Activated CD4-positive, alpha-beta T cell treated with anti-CD3 and anti-CD28 coated beads for 4 hours (primary cell): ENCODE data around the gene ZNF385C.

Experiments
- DNase-seq, 2 donors: peaks; one replicate each; pipeline ENCODE4 v3.0.0-alpha.2; 2020

The ZNF385C gene

DNA sequence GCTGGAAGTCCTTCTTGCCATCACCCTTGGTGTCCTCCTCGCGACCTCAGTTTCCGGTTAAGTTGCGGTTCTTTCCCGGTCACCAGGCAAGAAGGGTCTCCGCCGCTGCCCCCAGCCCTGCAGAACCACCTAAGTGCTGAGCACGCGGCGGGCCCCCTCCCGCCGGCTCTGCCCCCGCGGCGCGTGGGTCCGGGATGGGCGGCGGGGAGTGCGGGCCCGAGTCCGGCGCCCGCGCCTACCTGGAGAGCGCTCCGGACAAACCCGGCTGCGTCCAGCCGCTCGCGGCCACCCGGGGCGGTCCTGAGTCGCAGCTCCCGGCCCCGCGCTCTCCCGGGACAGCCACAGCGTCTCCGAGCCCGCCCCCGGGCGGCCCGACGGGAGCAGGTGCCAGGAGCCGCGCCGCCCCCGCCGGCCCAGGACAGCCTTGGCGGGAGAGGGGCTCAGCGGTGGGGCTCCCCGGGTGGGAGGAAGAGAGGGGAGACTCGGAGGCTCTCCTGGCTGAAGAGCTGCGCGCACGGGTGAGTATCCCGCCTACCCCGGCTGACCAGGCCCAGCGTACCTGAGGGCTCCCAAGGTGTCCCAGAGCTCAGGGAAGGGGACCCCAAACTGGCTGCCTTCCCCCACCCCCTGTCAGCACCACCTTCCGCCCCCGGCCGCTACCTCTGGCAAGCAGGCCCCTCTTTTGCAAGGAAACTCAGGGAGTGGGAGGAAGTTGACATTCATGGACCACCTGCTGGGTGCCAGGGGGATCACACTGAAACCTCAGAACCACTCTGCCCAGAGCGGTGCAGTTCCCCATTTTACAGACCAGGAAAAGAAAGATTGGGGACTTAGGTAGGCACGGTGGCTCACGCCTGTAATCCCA lies 25.7 kb downstream of the ZNF385C start:
- DNase-seq = no peak

- no peak for DNase-seq
These were observed 26.5 kb downstream of the ZNF385C start for GRCh38 chr17:42071810-42072209.

DNA sequence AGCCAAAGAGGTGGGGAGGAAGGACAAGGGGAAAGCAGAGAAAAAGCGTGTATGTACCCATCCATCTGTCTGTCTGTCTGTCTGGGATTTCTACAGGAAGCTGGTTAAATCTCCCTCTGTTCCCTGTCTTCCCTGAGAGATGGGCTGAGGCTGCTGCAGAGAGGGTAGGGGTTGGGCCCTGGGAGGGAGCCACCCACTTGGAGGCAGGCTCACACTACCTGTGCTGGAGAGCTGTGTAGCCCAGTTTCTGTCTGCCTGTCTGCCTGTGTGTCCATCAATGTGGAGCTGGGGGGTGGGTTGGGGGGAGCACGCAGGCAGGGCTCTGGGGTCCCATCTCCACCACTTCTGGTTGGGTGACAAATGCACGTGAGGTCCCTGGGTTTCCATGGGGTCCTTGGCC lies 29.3 kb downstream of the ZNF385C start:
- DNase-seq = no peak

DNA sequence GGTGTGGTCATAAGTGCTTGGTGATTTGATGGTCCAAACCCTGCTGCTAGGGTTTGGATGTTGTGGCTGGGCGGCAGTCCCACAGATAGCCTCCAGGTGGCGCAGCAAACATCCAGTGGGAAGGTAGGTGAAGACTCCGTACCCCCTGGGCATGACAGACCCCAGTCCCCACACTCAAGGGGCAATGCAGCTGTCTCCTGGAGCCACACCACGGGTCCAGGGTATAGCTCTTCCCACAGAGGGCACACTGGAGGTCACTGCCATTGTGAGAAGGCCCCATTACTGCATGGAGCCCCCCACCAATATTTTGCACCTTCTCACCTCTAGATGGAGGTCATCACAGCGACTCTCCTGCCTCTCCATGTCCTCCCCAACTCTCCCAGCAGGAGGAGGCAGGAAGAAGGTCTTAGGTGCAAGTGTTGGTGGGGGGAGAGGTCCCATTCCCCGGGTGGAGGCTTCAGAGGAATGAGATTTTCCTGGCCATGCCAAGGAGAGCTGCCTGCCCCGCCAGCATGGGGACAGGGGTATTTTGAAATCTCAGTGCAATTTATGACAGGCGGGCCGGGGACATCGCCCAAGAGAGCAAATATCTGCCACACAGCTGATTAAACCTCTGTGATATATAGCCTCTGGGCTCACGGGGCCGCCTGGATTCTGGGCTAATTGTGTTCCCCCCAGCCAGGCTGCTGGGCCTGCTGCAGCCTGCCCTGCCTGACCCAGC lies 30.7 kb downstream of the ZNF385C start:
- DNase-seq = peak; percentile 47 to 73

GRCh38 chr17:42065201-42065600 lies 33.1 kb downstream of the ZNF385C start:
- DNase-seq = no peak

DNA sequence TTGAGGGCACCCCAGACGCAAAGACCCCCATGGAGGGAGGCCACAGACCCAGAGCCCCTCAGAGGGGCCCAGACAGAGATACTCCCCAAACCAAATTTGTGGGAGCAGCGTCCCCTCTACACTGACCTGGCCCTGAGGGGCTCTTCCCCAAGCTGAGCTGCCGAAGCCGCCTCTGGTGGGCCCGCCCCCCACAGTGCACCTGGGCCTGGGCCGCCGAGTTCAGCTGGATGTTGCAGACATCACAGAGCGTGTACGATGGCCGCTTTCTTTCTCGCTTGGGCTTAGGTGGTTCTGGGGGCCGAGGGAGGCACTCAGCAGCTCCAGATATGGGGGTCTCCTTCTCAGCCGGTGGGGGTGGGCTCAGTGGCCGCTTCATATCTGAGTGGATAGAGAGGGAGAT lies 35.6 kb downstream of the ZNF385C start:
- DNase-seq = no peak

GRCh38 chr17:42061646-42062487 lies 36.4 kb downstream of the ZNF385C start:
- no peak for DNase-seq

GRCh38 chr17:42060231-42060630 lies 38.0 kb downstream of the ZNF385C start:
- DNase-seq = no peak

GRCh38 chr17:42059815-42060214 lies 38.5 kb downstream of the ZNF385C start:
- no peak for DNase-seq

DNA sequence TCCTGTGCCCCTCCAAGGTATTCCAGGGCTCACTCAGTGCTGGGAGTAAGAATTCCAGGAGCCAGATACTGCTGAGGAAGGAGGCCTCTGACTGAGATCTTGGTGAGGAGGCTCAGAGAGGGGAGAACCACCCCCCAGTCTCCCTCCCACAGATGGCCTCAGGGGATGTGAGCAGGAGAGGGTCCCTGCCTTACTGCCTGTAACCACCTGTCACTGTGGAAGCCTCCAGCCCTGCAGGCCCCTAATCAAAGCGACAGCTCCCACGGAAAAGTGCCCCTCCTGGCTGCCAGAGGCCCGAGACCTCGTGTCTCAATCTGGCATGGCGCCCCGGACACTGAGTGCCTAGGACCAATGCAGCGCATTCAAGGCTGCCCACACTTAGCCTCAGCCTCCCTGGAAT lies 40.2 kb downstream of the ZNF385C start:
- DNase-seq = no peak

GRCh38 chr17:42056635-42057034 lies 41.6 kb downstream of the ZNF385C start:
- DNase-seq = no peak

DNA sequence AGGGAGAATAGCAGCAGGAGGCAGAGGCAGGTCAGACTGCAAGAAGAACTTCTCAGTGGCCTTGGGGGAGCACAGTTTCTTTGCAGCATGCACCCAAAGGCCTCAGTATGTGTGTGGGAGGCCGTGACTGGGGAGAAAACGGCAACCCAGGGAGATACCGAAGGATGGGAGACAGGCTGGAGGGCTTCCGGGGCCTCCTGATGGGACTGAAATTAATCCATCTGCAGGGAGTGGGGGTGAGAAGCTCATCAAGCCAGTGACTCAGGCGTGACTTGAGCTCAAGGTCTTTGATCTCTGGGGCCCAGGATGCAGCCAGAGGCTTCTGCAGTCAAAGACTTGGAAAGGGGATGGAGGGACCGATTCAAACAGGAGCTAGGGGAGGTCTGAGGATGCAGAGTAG lies 42.8 kb downstream of the ZNF385C start:
- no peak for DNase-seq

GRCh38 chr17:42055027-42055426 lies 43.2 kb downstream of the ZNF385C start:
- DNase-seq = no peak

GRCh38 chr17:42053731-42054500 lies 44.4 kb downstream of the ZNF385C start:
- no peak for DNase-seq

DNA sequence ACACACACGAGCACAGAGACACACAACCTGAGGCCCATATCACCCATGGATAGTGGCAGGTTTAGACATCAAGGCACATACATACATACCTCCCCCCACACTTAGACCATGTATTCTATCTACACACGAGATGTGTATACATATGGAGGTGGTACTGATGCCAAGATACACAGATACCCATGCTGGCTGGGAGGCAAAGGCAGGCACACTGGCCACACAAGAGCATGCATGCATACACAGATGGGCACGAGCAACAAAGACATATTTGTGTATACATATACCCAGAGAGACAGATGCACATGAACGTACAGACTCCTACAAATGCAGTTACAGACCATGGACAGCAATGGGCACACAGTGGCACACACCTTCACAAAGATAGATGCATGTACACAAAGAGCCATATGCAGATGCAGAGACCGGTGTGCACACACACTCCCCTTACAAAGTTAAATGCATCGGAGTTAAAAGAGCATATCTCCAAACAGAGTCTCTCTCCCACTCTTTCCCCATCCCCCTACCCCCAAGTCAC lies 45.9 kb downstream of the ZNF385C start:
- no peak for DNase-seq

GRCh38 chr17:42051645-42052044 lies 46.6 kb downstream of the ZNF385C start:
- no peak for DNase-seq

DNA sequence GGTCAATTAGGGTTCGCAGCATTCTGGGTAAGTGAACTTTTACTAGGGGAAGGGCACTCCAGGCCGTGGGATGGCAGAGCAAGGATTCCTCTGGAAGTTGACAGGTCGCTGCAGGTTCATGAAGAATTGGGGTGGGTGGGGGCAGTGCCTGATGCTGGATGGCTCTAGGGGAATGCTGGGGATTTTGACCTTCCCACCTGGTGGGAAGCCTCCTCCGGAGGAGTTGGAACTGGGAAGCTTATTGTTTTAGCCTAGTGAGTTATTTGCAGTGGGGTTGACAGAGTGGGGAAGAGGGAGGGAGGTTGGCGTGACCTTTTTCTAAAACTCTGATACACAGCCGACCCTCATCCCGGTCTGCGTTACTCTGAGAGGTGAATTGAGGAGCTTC lies 47.3 kb downstream of the ZNF385C start:
- DNase-seq = no peak

- DNase-seq = peak; percentile 30
These were observed 47.8 kb downstream of the ZNF385C start, which contains the start of gene C17orf113 for GRCh38 chr17:42050393-42051012. Gene C17orf113 (minus strand): TSS chr17:42050601. CDS start chr17:42043376, 7,225 bp downstream.

DNA sequence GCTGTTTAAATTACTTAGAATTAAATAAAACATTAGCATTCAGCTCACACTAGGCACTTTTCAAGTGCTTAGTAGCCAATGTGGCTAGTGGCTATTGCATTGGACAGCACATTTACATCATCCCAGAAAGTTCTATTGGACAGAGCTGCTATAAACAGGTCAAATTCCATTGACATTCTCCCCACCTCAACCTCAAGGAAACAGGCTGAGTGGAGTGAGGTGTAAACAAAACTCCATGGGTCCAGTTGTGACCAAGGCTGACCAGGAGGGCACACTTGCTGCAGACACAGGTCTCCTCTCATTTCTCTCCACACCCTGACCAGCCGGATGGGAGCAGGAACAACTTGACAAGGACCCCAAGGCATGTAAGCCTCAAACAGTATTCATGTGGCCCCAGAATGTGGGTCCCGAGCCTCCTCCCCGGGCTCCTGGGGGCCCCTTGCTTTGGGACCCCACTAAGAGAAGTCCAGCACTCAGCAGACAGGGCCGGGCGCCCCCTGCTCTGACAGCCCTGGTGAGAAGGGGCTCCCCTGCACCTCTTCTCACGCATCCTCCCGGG lies 48.4 kb downstream of the ZNF385C start:
- no peak for DNase-seq

DNA sequence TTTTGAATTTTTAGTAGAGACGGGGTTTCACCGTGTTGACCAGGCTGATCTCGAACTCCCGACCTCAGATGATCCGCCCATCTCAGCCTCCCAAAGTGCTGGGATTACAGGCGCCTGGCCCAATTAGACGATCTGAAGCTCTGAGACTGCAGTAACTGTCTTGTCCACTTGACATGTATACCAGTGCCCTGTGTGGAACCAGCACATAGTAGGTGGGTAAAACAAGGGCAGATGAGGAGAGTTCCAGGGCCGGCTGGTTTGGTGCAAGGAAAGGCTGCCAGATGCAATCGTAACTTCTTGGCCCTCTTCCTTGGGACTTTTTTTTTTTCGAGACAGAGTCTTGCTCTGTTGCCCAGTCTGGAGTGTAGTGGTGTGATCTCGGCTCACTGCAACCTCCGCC lies 50.9 kb downstream of the ZNF385C start:
- DNase-seq = no peak

GRCh38 chr17:42045719-42046118 lies 52.6 kb downstream of the ZNF385C start:
- DNase-seq = no peak
